OCI-LY1 (cell line): ENCODE measurements around the gene GRK4.

ENCODE experiments used
- H2AFZ ChIP-seq: fragments of 200-600 bp; sonication (generic), shearing (Covaris generic); 2 replicates; pipeline ENCODE4 v1.6.0; 2014; ENCODE audit warnings: antibody characterized with exemption, mild to moderate bottlenecking, low read length
- H3F3A ChIP-seq: fragments of 200-600 bp; sonication (generic), shearing (Covaris generic); 2 replicates; pipeline ENCODE4 v1.6.0; 2014; ENCODE audit warnings: mild to moderate bottlenecking, antibody characterized with exemption, low read length, moderate library complexity; ENCODE audit not compliant: insufficient read depth
- H3K27ac ChIP-seq: fragments of 200-600 bp; sonication (generic); 2 replicates; pipeline ENCODE4 v1.5.1; 2014; ENCODE audit warnings: low read length, mixed run types, mild to moderate bottlenecking, low read depth; ENCODE audit not compliant: poor library complexity, severe bottlenecking
- H3K27me3 ChIP-seq: fragments of 200-600 bp; sonication (generic); 2 replicates; pipeline ENCODE4 v1.6.0; 2014; ENCODE audit warnings: antibody characterized with exemption, mild to moderate bottlenecking, low read length, moderate library complexity; ENCODE audit not compliant: insufficient read depth
- H3K36me3 ChIP-seq: fragments of 200-600 bp; sonication (generic); 2 replicates; pipeline ENCODE4 v1.6.1; 2014; ENCODE audit warnings: mild to moderate bottlenecking, antibody characterized with exemption, low read length, moderate library complexity, mixed read lengths; ENCODE audit not compliant: insufficient read depth
- H3K4me1 ChIP-seq: fragments of 200-600 bp; sonication (generic); 2 replicates; pipeline ENCODE4 v1.5.1; 2014; ENCODE audit warnings: mild to moderate bottlenecking, low read length, moderate library complexity; ENCODE audit not compliant: insufficient read depth, severe bottlenecking
- H3K4me2 ChIP-seq: fragments of 200-600 bp; sonication (generic), shearing (Covaris generic); 2 replicates; pipeline ENCODE4 v1.6.1; 2014; ENCODE audit warnings: low read length
- H3K4me3 ChIP-seq: fragments of 200-600 bp; sonication (generic); 2 replicates; pipeline ENCODE4 v1.5.1; 2014; ENCODE audit warnings: low read length, low read depth, mild to moderate bottlenecking, mixed read lengths; ENCODE audit not compliant: poor library complexity, severe bottlenecking
- H3K79me2 ChIP-seq: fragments of 200-600 bp; shearing (Covaris generic); 2 replicates; pipeline ENCODE4 v1.6.1; 2016; ENCODE audit warnings: mixed run types, low read length, mixed read lengths; ENCODE audit not compliant: insufficient read depth
- H3K9ac ChIP-seq: fragments of 200-600 bp; sonication (generic), shearing (Covaris generic); 2 replicates; pipeline ENCODE4 v1.6.1; 2014; ENCODE audit warnings: mild to moderate bottlenecking, low read length, mixed read lengths
- H3K9me2 ChIP-seq: fragments of 200-600 bp; sonication (generic), shearing (Covaris generic); 2 replicates; pipeline ENCODE4 v1.6.1; 2014; ENCODE audit warnings: low read depth, mild to moderate bottlenecking, low read length, mixed read lengths
- H3K9me3 ChIP-seq: fragments of 200-600 bp; shearing (Covaris generic); 2 replicates; pipeline ENCODE4 v1.6.1; 2014; ENCODE audit warnings: low read length, mixed read lengths
- H4K20me1 ChIP-seq: fragments of 200-600 bp; sonication (generic), shearing (Covaris generic); 2 replicates; pipeline ENCODE4 v1.6.0; 2016; ENCODE audit warnings: mild to moderate bottlenecking, low read length; ENCODE audit not compliant: insufficient read depth
- EZH2 ChIP-seq: fragments of 200-600 bp; sonication (generic), shearing (Covaris generic); IDR thresholded peaks from 2 replicates; pipeline ENCODE4 v1.8.0; 2017; ENCODE audit warnings: borderline replicate concordance, mixed run types, mild to moderate bottlenecking, antibody characterized with exemption, low read length, moderate library complexity, mixed read lengths
- TF ChIP-seq, protein P1 (sequence below): fragments of 200-600 bp; sonication (generic), shearing (Covaris generic); IDR thresholded peaks from 2 replicates; pipeline ENCODE4 v1.5.1; 2017; ENCODE audit warnings: mild to moderate bottlenecking, antibody characterized with exemption, low read length, moderate library complexity, mixed read lengths

Gene GRK4

DNA sequence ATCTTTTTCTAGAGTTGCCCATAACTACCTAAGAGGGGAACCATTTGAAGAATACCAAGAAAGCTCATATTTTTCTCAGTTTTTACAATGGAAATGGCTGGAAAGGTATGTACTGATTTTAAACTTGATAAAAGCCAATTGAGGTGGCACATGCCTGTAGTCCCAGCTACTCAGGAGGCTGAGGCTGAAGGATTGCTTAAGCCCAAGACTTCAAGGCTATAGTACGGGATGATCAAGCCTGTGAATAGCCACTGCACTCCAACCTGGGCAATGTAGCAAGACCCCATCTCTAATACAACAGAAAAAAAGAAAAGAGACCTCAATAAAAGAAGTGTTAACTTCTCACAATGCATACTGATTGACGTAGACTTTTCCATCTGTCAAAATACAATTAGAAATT lies 44.4 kb downstream of the GRK4 start:
- TF ChIP-seq, protein P1, sequence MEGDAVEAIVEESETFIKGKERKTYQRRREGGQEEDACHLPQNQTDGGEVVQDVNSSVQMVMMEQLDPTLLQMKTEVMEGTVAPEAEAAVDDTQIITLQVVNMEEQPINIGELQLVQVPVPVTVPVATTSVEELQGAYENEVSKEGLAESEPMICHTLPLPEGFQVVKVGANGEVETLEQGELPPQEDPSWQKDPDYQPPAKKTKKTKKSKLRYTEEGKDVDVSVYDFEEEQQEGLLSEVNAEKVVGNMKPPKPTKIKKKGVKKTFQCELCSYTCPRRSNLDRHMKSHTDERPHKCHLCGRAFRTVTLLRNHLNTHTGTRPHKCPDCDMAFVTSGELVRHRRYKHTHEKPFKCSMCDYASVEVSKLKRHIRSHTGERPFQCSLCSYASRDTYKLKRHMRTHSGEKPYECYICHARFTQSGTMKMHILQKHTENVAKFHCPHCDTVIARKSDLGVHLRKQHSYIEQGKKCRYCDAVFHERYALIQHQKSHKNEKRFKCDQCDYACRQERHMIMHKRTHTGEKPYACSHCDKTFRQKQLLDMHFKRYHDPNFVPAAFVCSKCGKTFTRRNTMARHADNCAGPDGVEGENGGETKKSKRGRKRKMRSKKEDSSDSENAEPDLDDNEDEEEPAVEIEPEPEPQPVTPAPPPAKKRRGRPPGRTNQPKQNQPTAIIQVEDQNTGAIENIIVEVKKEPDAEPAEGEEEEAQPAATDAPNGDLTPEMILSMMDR = no peak
- no peak for TF ChIP-seq EZH2
- Histone ChIP-seq H3K9me3 (no peaks in the 10 kb centered on the region), H3K27ac (no peak overlapping the region)

GRCh38 chr4:3009422-3009821 lies 46.1 kb downstream of the GRK4 start:
- Histone ChIP-seq H3F3A (no peaks in the 10 kb centered on the region), H3K4me1 (no peaks in the 10 kb centered on the region), H3K36me3 (no peaks in the 10 kb centered on the region), H3K9ac (no peak overlapping the region), H4K20me1 (no peaks in the 10 kb centered on the region), H3K27me3 (no peaks in the 10 kb centered on the region), H3K9me3 (no peaks in the 10 kb centered on the region), H3K79me2 (no peaks in the 10 kb centered on the region), H3K4me3 (no peak overlapping the region), H3K9me2 (no peaks in the 10 kb centered on the region), H3K27ac (no peak overlapping the region), H2AFZ (no peak overlapping the region), H3K4me2 (no peak overlapping the region)
- no peak for TF ChIP-seq EZH2
- TF ChIP-seq, protein P1 = peak; percentile 6; the same call in 1 of the 2 replicates

More for the DNA sequence above, 44.4 kb downstream of the GRK4 start:
- Histone ChIP-seq H3K4me1 (no peaks in the 10 kb centered on the region), H3F3A (no peaks in the 10 kb centered on the region), H3K9me2 (no peaks in the 10 kb centered on the region), H3K36me3 (no peaks in the 10 kb centered on the region), H3K4me3 (no peak overlapping the region), H4K20me1 (no peaks in the 10 kb centered on the region), H3K9ac (no peak overlapping the region), H3K27me3 (no peaks in the 10 kb centered on the region), H2AFZ (no peak overlapping the region), H3K79me2 (no peaks in the 10 kb centered on the region), H3K4me2 (no peak overlapping the region)

DNA sequence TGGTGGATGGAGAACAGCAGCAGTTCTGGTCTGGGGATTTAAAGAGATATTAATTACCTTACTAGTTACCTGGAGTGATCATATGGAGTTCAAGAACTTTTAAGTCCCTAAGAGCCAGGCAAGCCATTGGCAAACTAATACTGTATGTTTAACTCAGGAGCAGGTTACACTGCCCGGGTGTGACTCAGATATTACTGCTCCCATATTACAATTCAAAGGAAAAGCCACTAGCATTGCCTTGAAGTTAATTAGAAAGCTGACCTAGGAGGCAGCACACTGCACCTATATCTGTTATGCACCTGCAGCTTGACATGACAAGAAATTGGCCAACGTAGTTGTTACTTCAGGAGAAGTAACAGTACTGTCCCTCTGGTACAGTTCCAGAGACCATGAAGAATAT lies 47.2 kb downstream of the GRK4 start:
- no peak overlapping the region for H3K27ac ChIP-seq
- no peak overlapping the region for H3K9ac ChIP-seq
- no peak overlapping the region for H3K4me3 ChIP-seq
- no peaks in the 10 kb centered on the region for H3K9me2 ChIP-seq
- no peak overlapping the region for H2AFZ ChIP-seq
- no peaks in the 10 kb centered on the region for H3F3A ChIP-seq
- no peaks in the 10 kb centered on the region for H3K27me3 ChIP-seq
- H3K4me2 ChIP-seq = no peak overlapping the region
- H3K36me3 ChIP-seq = no peaks in the 10 kb centered on the region
- H4K20me1 ChIP-seq = no peaks in the 10 kb centered on the region
- H3K4me1 ChIP-seq = no peaks in the 10 kb centered on the region
- TF ChIP-seq, protein P1 = no peak
- no peak for TF ChIP-seq EZH2
- H3K79me2 ChIP-seq = no peaks in the 10 kb centered on the region
- no peaks in the 10 kb centered on the region for H3K9me3 ChIP-seq
